ENCODE data around the gene MAP3K5. TPM values are rescaled to one million over a fixed set of nuclear protein-coding genes. Genes with fewer than 3 reads are reported as not detected.

The MAP3K5 gene
- total and polyA plus RNA-seq, 9 of the 15 experiments (the other 6 are each of a cell fraction or from before 2014, with no cell fraction given), result 2.2 to 13.0 (median 9.9) TPM

GRCh38 chr6:136772685-136773472 lies 19.4 kb downstream of the MAP3K5 start (continued):
- TF ChIP-seq MGA (IDR thresholded peaks at IDR 0.05) (peak; percentile 62), RFX1 (IDR thresholded peaks at IDR 0.05) (peak; percentile 61), HES1 (IDR thresholded peaks at IDR 0.05; ENCODE audit: low read depth) (no peak), MAX (CRISPR knock-in tag; IDR thresholded peaks at IDR 0.05) (peak; percentile 36), YBX1 (IDR thresholded peaks at IDR 0.05) (no peak), MLLT1 (IDR thresholded peaks at IDR 0.05) (no peak), ZNF146 (CRISPR knock-in tag; IDR thresholded peaks at IDR 0.05; ENCODE audit: unreplicated experiment) (no peak), CEBPZ (IDR thresholded peaks at IDR 0.05; ENCODE audit: borderline replicate concordance, low read depth, low read length) (no peak), HNRNPL (IDR thresholded peaks at IDR 0.05; ENCODE audit: low read depth, low read length) (no peak), LARP7 (IDR thresholded peaks at IDR 0.05) (no peak)
